ENCODE results near the gene FHOD1. TPM values are rescaled to one million over a fixed set of nuclear protein-coding genes. Genes with fewer than 3 reads are reported as not detected.

Gene FHOD1
- total and polyA plus RNA-seq, 10 of the 15 experiments (the other 5 are each of a cell fraction or from before 2014, with no cell fraction given) = 8.9 to 65.7 (median 18.1) TPM

DNA sequence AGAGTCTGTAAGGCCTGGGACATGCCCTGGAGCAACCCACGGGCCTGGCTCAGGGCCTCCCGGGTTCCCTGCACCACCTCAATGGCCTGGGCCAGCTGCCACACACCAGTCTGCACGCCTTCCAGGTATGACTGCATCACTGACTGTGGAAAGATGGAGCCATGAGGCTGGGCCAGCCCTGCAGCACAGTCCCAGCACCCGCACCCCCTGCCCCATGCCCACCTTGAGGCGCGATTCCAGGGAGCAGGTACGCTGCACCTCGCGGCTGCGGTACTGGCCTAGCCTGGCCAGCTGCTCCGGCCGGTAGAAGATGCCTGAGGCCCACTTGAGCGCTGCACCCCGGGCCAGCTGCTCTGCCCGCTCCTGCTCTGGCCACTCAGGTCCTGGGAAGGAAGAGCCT is 58.5 kb downstream of the FHOD1 start:
- in situ Hi-C loops (cut with MboI) (no loop called here), intact Hi-C loops (cut with micrococcal nuclease; ENCODE audit: unreplicated experiment) (no loop called here)
- Histone ChIP-seq H3K4me3 (no peak overlapping the region), H3K36me3 (ENCODE audit: control insufficient read depth in 2 of 2, insufficient read depth in 2 of 2, low read length in 1 of 2) (no peaks in the 10 kb centered on the region), H2AFZ (ENCODE audit: control insufficient read depth, low read depth, low read length) (no peak overlapping the region), H3K27me3 (replicated peaks in 1 of 2; ENCODE audit: control insufficient read depth in 2 of 2, insufficient read depth in 2 of 2, low read length in 1 of 2) (peaks cover 0 to 3% of the 10 kb centered on the region in 2 experiments; a peak in 2 of 4 replicates), H3K79me2 (ENCODE audit: control insufficient read depth, insufficient read depth, low read length) (peaks cover 18% of the 10 kb centered on the region), H3K4me1 (ENCODE audit: control insufficient read depth, insufficient read depth, low read length) (peaks cover 12% of the 10 kb centered on the region), H4K20me1 (ENCODE audit: control insufficient read depth, insufficient read depth) (no peaks in the 10 kb centered on the region; the same call in 1 of the 2 replicates), H3K27ac (ENCODE audit: control insufficient read depth, insufficient read depth) (no peak overlapping the region), H3K4me2 (ENCODE audit: control insufficient read depth, insufficient read depth) (no peak overlapping the region), H3K9me3 (replicated peaks; ENCODE audit: control insufficient read depth, insufficient read depth, low read length) (no peaks in the 10 kb centered on the region), H3K9ac (ENCODE audit: control insufficient read depth, insufficient read depth, low read length) (no peak overlapping the region)
- DNase-seq (ENCODE audit: low read depth, low spot score) = no peak
- ChIA-PET POLR2A (interaction anchor here (0.9 kb wide), 1 partner anchor 58 kb away, joined by 3 read pairs; the partner anchor contains the start of gene FHOD1), CTCF (interaction anchor here (1.0 to 1.7 kb wide), 2 partner anchors 9 to 235 kb away, joined by 4 read pairs; no protein-coding TSS in a partner anchor), RAD21 (ENCODE audit: unreplicated experiment) (no interaction called here), SMC1A (ENCODE audit: uncharacterized antibody, unreplicated experiment) (interaction anchor here (0.5 kb wide), 1 partner anchor 234 kb away, joined by 3 read pairs; no protein-coding TSS in a partner anchor)
- no peak for ATAC-seq
- no TSS peak for BruUV-seq (replicated peaks)
- no peak for FAIRE-seq
- WGBS (ENCODE audit: insufficient coverage, insufficient replicate concordance, low lambda C conversion rate, missing lambda C conversion rate) = 76% methylated on average over 14 of the region's 15 CpGs
- TF ChIP-seq, protein P1, sequence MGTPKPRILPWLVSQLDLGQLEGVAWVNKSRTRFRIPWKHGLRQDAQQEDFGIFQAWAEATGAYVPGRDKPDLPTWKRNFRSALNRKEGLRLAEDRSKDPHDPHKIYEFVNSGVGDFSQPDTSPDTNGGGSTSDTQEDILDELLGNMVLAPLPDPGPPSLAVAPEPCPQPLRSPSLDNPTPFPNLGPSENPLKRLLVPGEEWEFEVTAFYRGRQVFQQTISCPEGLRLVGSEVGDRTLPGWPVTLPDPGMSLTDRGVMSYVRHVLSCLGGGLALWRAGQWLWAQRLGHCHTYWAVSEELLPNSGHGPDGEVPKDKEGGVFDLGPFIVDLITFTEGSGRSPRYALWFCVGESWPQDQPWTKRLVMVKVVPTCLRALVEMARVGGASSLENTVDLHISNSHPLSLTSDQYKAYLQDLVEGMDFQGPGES (IDR thresholded peaks at IDR 0.05) = no peak
- TF ChIP-seq ETV6 (conservative IDR thresholded peaks at IDR 0.05 in 1 of 2, IDR thresholded peaks at IDR 0.05 in 1 of 2; ENCODE audit: borderline replicate concordance in 1 of 2, low read depth in 1 of 2) (no peak), CBX5 (IDR thresholded peaks at IDR 0.05; ENCODE audit: low read depth) (no peak), RAD21 (IDR thresholded peaks at IDR 0.05; ENCODE audit: insufficient read depth, low read depth, low read length) (no peak), BRCA1 (IDR thresholded peaks at IDR 0.05; ENCODE audit: low read depth, low read length) (no peak), SREBF2 (IDR thresholded peaks at IDR 0.05; ENCODE audit: low read length) (no peak), STAT1 (conservative IDR thresholded peaks at IDR 0.05) (no peak), BACH1 (IDR thresholded peaks at IDR 0.05; ENCODE audit: borderline replicate concordance) (no peak), ZNF217 (IDR thresholded peaks at IDR 0.05) (no peak), IRF4 (IDR thresholded peaks at IDR 0.05; ENCODE audit: low read depth, low read length) (no peak), MYB (IDR thresholded peaks at IDR 0.05; ENCODE audit: borderline replicate concordance, low read depth, low read length) (no peak), NFYB (IDR thresholded peaks at IDR 0.05; ENCODE audit: insufficient read depth, low read depth, low read length) (no peak), NR2C1 (IDR thresholded peaks at IDR 0.05) (no peak), MTA2 (IDR thresholded peaks at IDR 0.05; ENCODE audit: low read depth) (no peak)
- TF ChIP-seq, protein P2, sequence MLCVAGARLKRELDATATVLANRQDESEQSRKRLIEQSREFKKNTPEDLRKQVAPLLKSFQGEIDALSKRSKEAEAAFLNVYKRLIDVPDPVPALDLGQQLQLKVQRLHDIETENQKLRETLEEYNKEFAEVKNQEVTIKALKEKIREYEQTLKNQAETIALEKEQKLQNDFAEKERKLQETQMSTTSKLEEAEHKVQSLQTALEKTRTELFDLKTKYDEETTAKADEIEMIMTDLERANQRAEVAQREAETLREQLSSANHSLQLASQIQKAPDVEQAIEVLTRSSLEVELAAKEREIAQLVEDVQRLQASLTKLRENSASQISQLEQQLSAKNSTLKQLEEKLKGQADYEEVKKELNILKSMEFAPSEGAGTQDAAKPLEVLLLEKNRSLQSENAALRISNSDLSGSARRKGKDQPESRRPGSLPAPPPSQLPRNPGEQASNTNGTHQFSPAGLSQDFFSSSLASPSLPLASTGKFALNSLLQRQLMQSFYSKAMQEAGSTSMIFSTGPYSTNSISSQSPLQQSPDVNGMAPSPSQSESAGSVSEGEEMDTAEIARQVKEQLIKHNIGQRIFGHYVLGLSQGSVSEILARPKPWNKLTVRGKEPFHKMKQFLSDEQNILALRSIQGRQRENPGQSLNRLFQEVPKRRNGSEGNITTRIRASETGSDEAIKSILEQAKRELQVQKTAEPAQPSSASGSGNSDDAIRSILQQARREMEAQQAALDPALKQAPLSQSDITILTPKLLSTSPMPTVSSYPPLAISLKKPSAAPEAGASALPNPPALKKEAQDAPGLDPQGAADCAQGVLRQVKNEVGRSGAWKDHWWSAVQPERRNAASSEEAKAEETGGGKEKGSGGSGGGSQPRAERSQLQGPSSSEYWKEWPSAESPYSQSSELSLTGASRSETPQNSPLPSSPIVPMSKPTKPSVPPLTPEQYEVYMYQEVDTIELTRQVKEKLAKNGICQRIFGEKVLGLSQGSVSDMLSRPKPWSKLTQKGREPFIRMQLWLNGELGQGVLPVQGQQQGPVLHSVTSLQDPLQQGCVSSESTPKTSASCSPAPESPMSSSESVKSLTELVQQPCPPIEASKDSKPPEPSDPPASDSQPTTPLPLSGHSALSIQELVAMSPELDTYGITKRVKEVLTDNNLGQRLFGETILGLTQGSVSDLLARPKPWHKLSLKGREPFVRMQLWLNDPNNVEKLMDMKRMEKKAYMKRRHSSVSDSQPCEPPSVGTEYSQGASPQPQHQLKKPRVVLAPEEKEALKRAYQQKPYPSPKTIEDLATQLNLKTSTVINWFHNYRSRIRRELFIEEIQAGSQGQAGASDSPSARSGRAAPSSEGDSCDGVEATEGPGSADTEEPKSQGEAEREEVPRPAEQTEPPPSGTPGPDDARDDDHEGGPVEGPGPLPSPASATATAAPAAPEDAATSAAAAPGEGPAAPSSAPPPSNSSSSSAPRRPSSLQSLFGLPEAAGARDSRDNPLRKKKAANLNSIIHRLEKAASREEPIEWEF (IDR thresholded peaks at IDR 0.05; ENCODE audit: insufficient replicate concordance, low read depth, low read length) = no peak
- TF ChIP-seq, protein P3, sequence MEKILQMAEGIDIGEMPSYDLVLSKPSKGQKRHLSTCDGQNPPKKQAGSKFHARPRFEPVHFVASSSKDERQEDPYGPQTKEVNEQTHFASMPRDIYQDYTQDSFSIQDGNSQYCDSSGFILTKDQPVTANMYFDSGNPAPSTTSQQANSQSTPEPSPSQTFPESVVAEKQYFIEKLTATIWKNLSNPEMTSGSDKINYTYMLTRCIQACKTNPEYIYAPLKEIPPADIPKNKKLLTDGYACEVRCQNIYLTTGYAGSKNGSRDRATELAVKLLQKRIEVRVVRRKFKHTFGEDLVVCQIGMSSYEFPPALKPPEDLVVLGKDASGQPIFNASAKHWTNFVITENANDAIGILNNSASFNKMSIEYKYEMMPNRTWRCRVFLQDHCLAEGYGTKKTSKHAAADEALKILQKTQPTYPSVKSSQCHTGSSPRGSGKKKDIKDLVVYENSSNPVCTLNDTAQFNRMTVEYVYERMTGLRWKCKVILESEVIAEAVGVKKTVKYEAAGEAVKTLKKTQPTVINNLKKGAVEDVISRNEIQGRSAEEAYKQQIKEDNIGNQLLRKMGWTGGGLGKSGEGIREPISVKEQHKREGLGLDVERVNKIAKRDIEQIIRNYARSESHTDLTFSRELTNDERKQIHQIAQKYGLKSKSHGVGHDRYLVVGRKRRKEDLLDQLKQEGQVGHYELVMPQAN (conservative IDR thresholded peaks at IDR 0.05) = no peak

Data from GM12878 (cell line).